GM21367 (cell line): ENCODE measurements around the gene FRAS1.
"Not testable (repeated sequence)": the region's sequence is repeated elsewhere in the genome, so short reads cannot be mapped to it uniquely, and the experiment has no call there.

ENCODE experiments used
- ATAC-seq: cut with Tn5 transposase; IDR thresholded peaks from one replicate; pipeline ENCODE4 v1.9.1; 2021; ENCODE audit not compliant: unreplicated experiment

FRAS1 gene

DNA sequence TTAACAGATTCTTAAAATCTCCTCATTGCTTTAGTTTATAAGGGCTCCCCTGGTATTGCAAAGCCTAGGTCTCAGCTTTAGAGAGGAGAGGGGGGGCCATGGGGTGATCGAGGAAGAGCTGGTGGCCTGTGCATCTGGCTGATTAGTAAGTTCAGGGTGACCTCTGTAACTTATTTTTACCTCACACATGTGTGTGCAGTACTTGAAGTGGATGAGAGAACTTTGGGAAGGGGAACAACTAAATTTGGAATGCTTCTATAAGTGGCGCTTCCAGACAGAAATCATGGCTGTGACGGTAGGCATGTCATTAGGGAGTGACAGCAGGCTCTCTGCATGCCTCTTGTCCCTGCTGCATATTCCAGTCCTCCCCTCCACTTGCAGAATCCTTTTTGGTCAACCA lies 41.9 kb downstream of the FRAS1 start:
- no peak for ATAC-seq

- ATAC-seq = no peak
These were observed 42.9 kb downstream of the FRAS1 start for GRCh38 chr4:78100060-78100459.

DNA sequence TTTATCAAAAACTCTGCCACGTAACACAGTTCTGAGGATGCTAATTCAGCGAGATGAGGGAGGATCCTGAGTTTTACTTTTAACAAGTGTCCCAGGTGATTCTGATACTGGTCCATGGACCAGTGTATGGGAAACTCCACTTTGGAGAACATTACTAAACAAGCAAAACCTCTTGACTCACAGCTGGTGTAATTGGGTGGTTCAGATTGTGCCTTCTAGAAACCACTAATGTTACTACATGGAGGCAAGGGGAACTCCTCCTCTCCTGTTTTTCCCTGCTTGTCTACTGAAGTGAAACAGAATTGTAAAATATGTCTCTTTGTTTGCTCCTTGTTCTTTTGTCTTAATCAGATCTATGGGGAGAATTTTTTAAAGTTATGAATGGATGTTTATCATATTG lies 62.6 kb downstream of the FRAS1 start:
- no peak for ATAC-seq

GRCh38 chr4:78120144-78120880 lies 63.2 kb downstream of the FRAS1 start:
- ATAC-seq = no peak

DNA sequence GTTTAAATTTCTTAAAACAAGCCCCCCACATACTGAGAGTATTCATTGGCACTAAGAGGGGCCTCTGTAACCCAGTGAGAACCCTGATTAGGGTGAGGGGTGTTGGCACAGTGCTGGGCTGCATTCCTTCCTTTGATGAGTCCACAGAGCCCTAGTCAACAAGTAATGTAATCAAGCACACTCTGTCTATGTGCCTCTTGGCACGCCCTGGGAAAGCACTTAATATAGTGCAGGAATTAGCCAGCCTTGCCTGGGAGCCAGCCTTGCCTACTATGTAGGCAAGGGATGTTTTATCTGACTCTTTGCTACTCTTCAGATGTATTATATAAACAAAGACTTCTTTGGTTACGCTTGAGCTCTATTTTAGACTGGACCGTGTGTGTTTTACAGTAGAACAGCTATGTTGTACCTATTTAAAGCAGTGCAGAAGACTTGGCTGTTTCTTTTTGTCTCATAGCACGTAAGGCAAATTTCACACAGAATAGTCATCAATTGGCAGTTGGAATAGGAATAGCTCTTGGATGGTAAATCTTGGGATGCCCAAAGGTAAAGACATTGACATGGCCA lies 64.3 kb downstream of the FRAS1 start:
- no peak for ATAC-seq

DNA sequence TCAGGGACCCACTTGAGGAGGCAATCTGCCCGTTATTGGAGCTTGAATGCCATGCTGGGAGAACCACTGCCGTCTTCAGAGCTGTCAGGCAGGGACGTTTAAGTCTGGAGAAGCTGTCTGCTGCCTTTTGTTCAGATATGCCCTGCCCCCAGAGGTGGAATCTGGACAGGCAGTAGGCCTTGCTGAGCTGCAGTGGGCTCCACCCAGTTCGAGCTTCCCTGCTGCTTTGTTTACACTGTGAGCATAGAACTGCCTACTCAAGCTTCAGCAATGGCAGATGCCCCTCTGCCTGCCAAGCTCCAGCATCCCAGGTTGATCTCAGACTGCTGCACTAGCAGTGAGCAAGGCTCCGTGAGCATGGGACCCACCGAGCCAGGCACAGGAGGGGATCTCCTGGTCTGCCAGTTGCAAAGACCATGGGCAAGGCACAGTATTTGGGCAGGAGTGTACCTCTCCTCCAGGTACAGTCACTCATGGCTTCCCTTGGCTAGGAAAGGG lies 68.8 kb downstream of the FRAS1 start:
- ATAC-seq = not testable (repeated sequence)

DNA sequence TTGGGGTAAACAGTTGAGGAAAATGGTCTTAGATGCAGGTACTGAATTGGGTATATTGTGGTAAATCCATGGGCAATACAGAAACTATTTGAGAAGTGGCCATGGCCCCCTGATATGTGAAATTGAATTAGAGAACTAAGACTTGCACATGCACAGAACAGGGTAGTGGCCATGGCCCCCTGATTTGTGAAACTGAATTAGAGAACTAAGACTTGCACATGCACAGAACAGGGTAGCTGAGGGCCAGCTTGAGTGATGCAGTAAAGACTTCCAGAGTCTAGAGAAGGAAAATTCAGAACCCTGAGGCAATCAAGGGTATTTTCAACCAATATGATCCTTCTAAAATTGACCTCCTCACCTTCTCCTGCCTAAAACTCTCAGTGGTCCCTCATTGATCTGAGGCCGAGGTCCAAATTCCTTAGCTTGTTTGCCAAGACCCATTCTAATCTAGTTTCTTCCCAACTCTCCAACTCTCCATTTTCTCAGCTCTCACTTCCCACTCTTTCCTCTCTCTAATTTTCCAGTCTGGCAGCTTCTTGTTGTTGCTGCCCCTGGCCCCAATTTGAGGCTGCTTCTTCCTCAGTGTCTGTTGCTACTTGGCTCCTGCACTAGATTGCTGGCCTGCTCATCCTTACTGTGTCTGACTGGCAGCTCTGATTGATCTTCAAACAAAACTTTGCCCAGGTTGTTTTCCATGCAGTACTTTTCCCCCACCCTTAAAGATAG lies 72.4 kb downstream of the FRAS1 start:
- no peak for ATAC-seq

DNA sequence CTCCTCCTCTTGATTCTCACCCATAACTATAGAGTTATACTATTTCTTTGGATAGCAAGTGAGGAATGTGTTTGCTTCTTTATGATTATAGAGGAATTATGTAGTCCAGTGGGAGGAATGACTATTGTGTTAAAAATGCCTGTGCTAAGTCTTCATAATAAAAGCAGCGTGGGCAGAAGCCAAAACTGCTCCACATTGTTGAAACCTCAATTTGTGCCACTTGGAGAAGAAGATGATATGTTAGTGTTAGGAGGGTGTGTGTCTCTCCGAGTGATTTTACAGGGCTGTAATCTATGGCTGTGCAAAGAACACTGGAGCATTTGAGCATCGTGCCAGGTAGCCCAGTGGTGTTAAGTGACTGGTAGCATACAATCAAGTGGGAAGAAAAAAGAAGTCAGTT lies 74.3 kb downstream of the FRAS1 start:
- ATAC-seq = no peak

DNA sequence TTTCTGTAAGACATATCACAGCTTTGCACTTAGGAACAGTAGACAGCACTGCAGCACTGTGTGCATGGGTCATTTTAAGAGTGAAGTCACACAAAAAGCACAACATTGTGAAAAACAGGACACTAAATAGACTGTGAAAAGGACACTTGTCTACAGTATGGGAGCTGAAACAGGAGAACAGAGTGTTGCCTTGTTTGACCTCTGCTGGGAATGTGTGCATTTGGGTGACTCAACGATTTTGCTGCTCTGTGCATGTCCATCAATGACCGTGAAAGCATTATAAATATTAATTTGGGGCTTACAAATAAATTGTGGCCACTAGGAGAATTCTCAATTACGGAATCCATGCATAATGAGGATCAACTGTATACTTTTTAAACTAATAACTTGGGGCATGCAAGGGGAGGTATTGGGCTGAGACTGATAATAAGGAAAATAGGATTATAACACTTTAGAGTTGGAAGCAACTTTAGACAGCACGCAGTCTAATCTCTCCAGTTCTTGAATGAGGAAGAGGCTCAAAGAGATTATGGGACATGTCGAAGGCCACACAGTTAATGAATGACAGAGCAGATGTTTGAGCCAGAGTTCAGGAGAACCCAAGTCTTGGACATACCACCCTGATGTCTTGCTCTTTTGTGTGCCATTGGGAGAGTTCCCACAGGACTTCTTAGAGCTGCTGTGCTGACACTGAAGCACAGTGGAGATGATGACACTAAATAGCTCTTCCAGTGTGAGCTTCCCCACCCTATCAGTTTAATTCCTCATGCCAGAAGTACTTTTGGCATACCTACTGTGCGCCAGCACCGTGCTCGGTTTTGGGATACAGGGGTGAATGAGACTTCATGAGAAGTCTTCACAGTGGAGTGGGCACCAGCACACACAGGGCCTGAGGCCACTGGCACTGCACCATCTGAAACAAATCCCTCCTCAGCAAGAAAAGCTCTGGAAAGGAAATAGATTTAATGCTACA lies 79.3 kb downstream of the FRAS1 start:
- no peak for ATAC-seq

GRCh38 chr4:78137532-78137931 lies 80.4 kb downstream of the FRAS1 start:
- no peak for ATAC-seq

GRCh38 chr4:78138252-78138651 lies 81.1 kb downstream of the FRAS1 start:
- no peak for ATAC-seq

DNA sequence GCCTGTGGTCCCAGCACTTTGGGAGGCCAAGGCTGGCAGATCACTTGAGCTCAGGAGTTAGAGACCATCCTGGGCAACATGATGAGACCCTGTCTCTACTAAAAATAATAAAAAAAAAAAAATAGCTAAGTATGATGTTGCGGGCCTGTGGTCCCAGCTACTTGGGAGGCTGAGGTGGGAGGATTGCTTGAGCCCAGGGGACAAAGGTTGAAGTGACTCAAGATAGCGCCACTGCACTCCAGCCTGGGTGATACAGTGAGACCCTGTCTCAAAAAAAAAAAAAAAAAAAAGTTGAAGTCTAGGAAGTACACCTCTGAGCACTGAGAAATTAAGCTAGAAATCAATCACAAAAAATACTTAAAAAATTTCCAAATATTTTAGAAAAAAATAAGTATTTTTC lies 86.5 kb downstream of the FRAS1 start:
- no peak for ATAC-seq

GRCh38 chr4:78145008-78145407 lies 87.9 kb downstream of the FRAS1 start:
- no peak for ATAC-seq

DNA sequence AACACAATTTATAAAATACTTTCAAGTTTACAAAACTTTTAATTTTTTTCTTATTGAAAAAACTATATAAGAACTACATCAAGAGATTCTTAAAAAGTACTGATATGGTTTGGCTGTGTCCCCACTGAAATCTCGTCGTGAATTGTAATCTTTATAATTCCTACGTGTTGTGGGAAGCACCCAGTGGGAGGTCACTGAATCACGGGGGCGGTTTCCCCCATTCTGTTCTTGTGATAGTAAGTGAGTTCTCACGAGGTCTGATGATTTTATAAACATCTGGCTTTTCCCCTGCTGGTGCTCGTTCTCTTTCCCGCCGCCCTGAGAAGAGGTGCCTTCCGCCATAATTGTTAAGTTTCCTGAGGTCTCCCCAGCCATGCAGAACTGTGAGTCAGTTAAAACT lies 88.5 kb downstream of the FRAS1 start:
- no peak for ATAC-seq

DNA sequence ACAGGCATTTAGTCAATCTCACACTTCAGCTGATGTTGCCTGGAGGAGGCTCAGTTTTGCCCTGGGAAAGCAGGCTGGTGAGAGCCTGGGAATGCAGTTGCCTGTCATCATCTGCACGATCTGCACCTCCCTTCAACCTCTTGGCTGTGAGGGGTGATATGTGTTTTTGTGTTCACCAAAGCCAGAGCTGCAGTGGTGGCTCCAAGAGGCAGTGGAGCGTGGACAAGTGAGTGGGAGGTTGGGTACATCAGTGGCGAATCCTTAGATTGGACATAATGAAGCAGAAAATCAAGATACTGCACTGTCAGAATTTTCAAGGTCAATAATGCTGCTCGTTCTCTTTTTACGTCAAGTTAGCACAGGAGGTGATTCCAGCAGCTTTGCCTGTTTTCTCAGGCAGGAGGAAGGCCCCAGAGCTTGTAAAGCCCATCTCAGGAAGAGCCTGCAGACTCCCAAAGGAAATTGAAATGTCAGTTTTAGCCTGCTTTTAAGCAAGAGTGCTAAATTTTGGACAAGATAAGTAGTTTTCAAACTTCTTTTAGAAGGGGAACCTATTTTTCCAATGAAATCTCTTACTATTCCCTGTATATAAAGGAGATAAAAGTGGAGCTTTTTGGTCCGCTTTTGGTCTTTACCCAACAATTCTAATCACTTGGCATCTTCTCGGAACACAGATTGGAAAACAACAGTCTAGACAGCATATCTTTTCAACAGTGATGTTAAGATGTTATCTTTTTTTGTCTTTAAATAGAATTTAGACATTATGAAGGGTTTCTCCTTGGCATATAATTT lies 92.8 kb downstream of the FRAS1 start:
- ATAC-seq = no peak

DNA sequence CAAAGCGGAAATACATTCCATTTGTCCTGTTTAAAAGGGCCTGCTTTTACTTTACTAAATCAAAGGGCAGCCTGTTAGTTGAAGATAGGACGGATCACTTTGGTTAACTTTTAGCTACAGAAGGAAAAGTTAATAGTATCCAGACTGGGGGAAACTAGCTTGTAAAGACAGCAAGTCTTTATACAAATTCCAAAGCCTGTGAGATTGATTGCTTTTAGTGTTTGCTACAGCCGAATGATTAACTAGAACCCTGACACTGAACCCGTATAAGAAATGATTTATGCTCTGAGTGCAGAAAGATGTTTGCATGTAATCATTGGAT lies 93.4 kb downstream of the FRAS1 start:
- ATAC-seq = no peak

- no peak for ATAC-seq
These were observed 95.7 kb downstream of the FRAS1 start for GRCh38 chr4:78152795-78153194.

DNA sequence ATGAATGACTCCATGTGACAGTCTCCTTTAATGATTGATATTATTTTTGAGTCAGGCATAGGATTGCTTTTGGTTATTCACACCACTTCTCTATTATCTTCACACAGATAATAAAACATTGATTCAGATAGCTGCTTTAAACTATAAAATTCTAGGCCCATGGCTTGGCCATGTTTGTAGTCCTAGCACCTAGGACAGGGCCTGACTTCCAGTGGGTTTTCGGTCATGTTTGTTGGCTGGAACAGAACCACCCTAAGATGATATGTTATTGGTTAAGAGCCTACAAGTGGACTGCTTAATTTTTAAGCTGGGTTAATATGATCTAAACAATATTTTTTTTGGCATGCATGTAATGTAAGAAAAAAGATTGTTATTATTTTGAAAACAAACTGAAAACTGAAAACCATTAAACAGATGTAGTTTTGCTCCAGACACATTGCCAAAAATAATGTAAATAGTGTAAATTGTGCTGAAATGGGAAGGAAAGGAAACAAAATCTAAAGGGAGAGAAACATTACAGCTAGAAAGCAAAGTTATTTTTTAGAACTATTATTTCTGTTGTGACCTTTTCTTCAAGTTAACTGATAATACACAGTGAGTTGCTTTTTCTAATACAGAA lies 98.0 kb downstream of the FRAS1 start:
- ATAC-seq = no peak

DNA sequence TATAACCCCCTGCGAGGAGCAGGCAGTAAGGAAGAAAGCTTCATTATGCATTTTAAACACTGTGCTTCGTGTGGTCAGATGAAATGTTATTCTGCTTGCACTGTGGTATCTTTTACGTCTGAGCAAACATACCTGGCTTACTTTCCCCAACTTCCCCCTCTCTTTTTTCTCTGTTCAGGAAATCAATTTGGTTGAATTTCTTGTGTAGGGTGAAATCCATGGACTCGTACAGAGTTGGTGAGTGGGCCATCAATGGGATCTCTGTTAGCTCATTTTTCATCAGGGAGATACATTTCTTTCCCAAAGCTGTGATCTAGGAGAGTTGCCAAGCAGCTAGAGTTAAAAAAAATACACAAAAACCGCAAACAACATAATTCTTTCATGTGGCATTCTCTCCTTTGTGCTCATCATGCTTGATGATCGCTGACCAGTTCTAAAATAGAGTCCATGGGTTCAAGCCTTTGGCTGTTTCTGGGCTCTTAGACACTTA lies 98.5 kb downstream of the FRAS1 start:
- ATAC-seq = no peak

GRCh38 chr4:78156520-78156919 lies 99.4 kb downstream of the FRAS1 start:
- no peak for ATAC-seq
